Osteocyte (in vitro differentiated cells): ENCODE data around the gene NGEF. TPM values are rescaled to one million over a fixed set of nuclear protein-coding genes. Genes with fewer than 3 reads are reported as not detected.

Experiments
- DNase-seq: peaks from one replicate; pipeline ENCODE4 v3.0.0; 2021; ENCODE audit warnings: mixed read lengths; ENCODE audit not compliant: unreplicated experiment; ENCODE audit errors: extremely low spot score
- H3K27ac Mint-ChIP-seq: one replicate; pipeline ENCODE4 v1.8.0; 2021; ENCODE audit warnings: mild to moderate bottlenecking, mixed read lengths; ENCODE audit not compliant: unreplicated experiment
- H3K27me3 Mint-ChIP-seq: one replicate; pipeline ENCODE4 v1.8.0; 2021; ENCODE audit warnings: mixed read lengths; ENCODE audit not compliant: unreplicated experiment
- H3K36me3 Mint-ChIP-seq: one replicate; pipeline ENCODE4 v1.8.0; 2021; ENCODE audit warnings: mixed read lengths; ENCODE audit not compliant: unreplicated experiment
- H3K4me1 Mint-ChIP-seq: one replicate; pipeline ENCODE4 v1.8.0; 2021; ENCODE audit warnings: mixed read lengths; ENCODE audit not compliant: unreplicated experiment
- H3K4me3 Mint-ChIP-seq: one replicate; pipeline ENCODE4 v1.8.0; 2021; ENCODE audit warnings: mild to moderate bottlenecking, moderate library complexity, mixed read lengths; ENCODE audit not compliant: unreplicated experiment
- H3K9me3 Mint-ChIP-seq: one replicate; pipeline ENCODE4 v1.8.0; 2021; ENCODE audit warnings: mixed read lengths; ENCODE audit not compliant: unreplicated experiment
- CTCF ChIP-seq: fragments of 200-600 bp; sonication (generic); IDR thresholded peaks from 2 replicates; pipeline ENCODE4 v1.5.0; 2021; ENCODE audit warnings: antibody characterized with exemption, mild to moderate bottlenecking, moderate library complexity
- total RNA-seq: library from RNA; stranded (reverse); gene quantifications from 2 replicates; pipeline ENCODE4 v1.2.1, GENCODE V29; 2021

The NGEF gene
- total RNA-seq, 1 donor from 2014 or later: 0.27 TPM

DNA sequence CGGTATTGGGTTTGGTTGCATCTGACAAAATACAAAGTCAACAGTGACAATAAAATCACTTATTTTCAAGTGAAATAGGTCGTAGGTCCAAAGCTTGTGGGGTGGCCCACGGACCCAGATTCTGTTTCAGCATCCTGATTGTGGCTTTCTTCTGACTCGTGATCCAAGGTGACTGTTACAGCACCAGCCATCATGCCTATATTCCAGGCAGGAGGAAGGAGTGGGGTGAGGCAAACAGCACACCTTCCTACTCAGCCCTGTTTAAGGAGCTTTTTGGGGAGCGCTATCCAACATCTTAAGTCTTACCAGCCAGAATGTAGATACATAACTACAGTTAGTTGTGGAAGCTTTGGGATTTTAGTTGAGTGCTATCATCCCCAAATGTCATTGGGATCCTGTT lies 151.7 kb downstream of the NGEF start:
- no peak for DNase-seq
- no peak for TF ChIP-seq CTCF
- no peak overlapping the region for H3K4me3 Mint-ChIP-seq
- no peaks in the 10 kb centered on the region for H3K27me3 Mint-ChIP-seq
- peaks cover 38% of the 10 kb centered on the region for H3K36me3 Mint-ChIP-seq
- H3K27ac Mint-ChIP-seq: no peak overlapping the region
- no peaks in the 10 kb centered on the region for H3K9me3 Mint-ChIP-seq
- peaks cover 8% of the 10 kb centered on the region for H3K4me1 Mint-ChIP-seq

- no peak for DNase-seq
- H3K4me3 Mint-ChIP-seq: no peak overlapping the region
- H3K27ac Mint-ChIP-seq: no peak overlapping the region
- H3K36me3 Mint-ChIP-seq: peaks cover 41% of the 10 kb centered on the region
- no peaks in the 10 kb centered on the region for H3K9me3 Mint-ChIP-seq
- H3K4me1 Mint-ChIP-seq: peaks cover 10% of the 10 kb centered on the region
- no peak for TF ChIP-seq CTCF
- H3K27me3 Mint-ChIP-seq: no peaks in the 10 kb centered on the region
Measured at GRCh38 chr2:232860593-232861241, 152.3 kb downstream of the NGEF start.

DNA sequence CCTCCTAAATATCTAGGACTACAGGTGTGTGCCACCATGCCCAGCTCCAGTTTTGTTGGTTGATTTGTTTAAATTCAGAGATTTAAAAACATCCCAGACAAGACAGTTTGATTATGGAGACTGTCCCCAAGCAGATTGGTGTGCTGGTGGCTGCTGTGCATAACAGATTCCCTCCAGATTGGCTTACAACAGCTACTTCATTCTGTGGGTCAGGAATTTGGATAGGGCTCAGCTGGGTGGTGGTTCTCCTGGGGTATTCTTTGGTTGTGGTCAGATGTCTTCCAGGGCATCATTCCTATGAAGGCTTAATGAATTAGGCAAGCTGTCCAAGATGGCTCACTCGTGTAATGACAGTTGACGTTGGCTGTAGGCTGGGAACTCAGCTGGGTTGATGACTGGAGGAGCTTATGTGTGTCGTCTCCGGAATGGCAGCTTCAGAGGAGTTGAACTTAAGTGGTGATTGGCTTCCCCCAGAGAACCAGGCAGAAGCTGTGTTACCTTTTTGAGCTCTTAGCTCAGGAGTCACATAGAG lies 153.6 kb downstream of the NGEF start:
- no peaks in the 10 kb centered on the region for H3K27me3 Mint-ChIP-seq
- H3K4me3 Mint-ChIP-seq: no peak overlapping the region
- peaks cover 17% of the 10 kb centered on the region for H3K4me1 Mint-ChIP-seq
- DNase-seq: no peak
- no peak overlapping the region for H3K27ac Mint-ChIP-seq
- no peaks in the 10 kb centered on the region for H3K9me3 Mint-ChIP-seq
- peaks cover 46% of the 10 kb centered on the region for H3K36me3 Mint-ChIP-seq
- no peak for TF ChIP-seq CTCF

DNA sequence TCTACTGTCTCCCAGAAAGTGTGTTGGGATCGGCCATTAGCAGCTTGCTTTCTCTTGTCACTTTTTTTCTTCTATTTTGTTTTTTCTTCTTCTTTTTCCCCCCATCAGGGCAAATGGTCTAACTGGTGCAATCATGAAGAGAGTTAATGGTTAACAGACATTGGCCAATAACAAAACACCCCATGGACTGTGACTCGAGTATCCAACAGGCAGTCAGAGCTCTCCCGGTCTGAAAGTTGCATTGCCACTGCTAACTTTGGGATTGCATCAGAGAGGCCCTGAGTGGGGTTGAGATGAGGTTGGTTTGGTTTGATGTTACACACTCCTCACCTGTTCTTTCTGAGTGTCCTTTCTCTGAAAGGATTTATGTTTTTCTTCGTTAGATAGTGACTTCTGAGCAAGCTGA lies 155.9 kb downstream of the NGEF start:
- Mint-ChIP-seq H3K4me1 (peaks cover 27% of the 10 kb centered on the region), H3K27ac (peak overlapping the region; percentile 57), H3K4me3 (no peak overlapping the region), H3K36me3 (peaks cover 46% of the 10 kb centered on the region), H3K9me3 (no peaks in the 10 kb centered on the region), H3K27me3 (no peaks in the 10 kb centered on the region)
- no peak for TF ChIP-seq CTCF
- no peak for DNase-seq

DNA sequence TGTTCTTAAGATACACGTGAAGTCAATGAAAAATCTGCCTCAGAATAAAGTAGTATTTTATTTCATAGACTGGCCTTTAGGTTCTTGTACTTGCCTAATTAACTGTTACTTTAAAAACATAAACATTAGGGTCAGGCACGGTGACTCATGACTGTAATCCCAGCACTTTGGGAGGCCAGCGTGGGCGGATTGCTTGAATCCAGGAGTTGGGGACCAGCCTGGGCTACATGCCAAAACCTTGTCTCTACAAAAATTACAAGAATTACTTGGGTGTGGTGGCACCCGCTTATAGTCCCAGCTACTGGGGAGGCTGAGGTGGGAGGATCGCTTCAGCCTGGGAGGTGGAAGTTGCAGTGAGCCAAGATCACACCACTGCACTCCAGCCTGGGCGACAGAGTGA lies 159.0 kb downstream of the NGEF start:
- H3K27ac Mint-ChIP-seq: peak overlapping the region; percentile 65
- H3K9me3 Mint-ChIP-seq: no peaks in the 10 kb centered on the region
- H3K27me3 Mint-ChIP-seq: no peaks in the 10 kb centered on the region
- no peak for TF ChIP-seq CTCF
- H3K4me1 Mint-ChIP-seq: peaks cover 27% of the 10 kb centered on the region
- no peak overlapping the region for H3K4me3 Mint-ChIP-seq
- no peak for DNase-seq
- H3K36me3 Mint-ChIP-seq: peaks cover 51% of the 10 kb centered on the region
